WTC11 (cell line): ENCODE results near the gene CD82.

Experiments used
- FOXK1 ChIP-seq: sonication (generic); formaldehyde crosslinking; IDR thresholded peaks from 2 replicates; pipeline ENCODE4 v1.8.0; 2022; ENCODE audit warnings: mild to moderate bottlenecking, moderate library complexity, missing genetic modification reagents
- NR2C2 ChIP-seq: sonication (generic); formaldehyde crosslinking; IDR thresholded peaks from 2 replicates; pipeline ENCODE4 v1.8.0; 2022; ENCODE audit warnings: mild to moderate bottlenecking, missing genetic modification reagents
- RELA ChIP-seq: sonication (generic); formaldehyde crosslinking; IDR thresholded peaks from 2 replicates; pipeline ENCODE4 v1.8.1; 2022; ENCODE audit warnings: missing genetic modification reagents, mild to moderate bottlenecking, borderline replicate concordance
- SMAD3 ChIP-seq: sonication (generic); formaldehyde crosslinking; IDR thresholded peaks from 2 replicates; pipeline ENCODE4 v1.8.0; 2022; ENCODE audit warnings: missing genetic modification reagents, mild to moderate bottlenecking, borderline replicate concordance
- TF ChIP-seq, protein P1 (sequence below): fragments of 200-600 bp; IDR thresholded peaks from 2 replicates; pipeline ENCODE4 v1.8.0; 2022; ENCODE audit warnings: antibody characterized with exemption
- TF ChIP-seq, protein P2 (sequence below): sonication (generic); formaldehyde crosslinking; IDR thresholded peaks from 2 replicates; pipeline ENCODE4 v1.8.1; 2022; ENCODE audit warnings: low read depth, missing genetic modification reagents, borderline replicate concordance
- TF ChIP-seq, protein P3 (sequence below): sonication (generic); formaldehyde crosslinking; IDR thresholded peaks from 2 replicates; pipeline ENCODE4 v1.8.0; 2022; ENCODE audit warnings: mild to moderate bottlenecking, missing genetic modification reagents
- TF ChIP-seq, protein P4 (sequence below): sonication (generic); formaldehyde crosslinking; IDR thresholded peaks from 2 replicates; pipeline ENCODE4 v1.8.0; 2022; ENCODE audit warnings: mild to moderate bottlenecking, missing genetic modification reagents
- TF ChIP-seq, protein P5 (sequence below): sonication (generic); formaldehyde crosslinking; conservative IDR thresholded peaks from 2 replicates; pipeline ENCODE4 v1.8.1; 2022; ENCODE audit warnings: mild to moderate bottlenecking, missing genetic modification reagents
- TF ChIP-seq, protein P6 (sequence below): sonication (generic); formaldehyde crosslinking; IDR thresholded peaks from 2 replicates; pipeline ENCODE4 v1.8.1; 2023; ENCODE audit warnings: mild to moderate bottlenecking, missing genetic modification reagents
- TF ChIP-seq, protein P7 (sequence below): sonication (generic); formaldehyde crosslinking; IDR thresholded peaks from 2 replicates; pipeline ENCODE4 v1.8.0; 2022; ENCODE audit warnings: missing genetic modification reagents

DNA sequence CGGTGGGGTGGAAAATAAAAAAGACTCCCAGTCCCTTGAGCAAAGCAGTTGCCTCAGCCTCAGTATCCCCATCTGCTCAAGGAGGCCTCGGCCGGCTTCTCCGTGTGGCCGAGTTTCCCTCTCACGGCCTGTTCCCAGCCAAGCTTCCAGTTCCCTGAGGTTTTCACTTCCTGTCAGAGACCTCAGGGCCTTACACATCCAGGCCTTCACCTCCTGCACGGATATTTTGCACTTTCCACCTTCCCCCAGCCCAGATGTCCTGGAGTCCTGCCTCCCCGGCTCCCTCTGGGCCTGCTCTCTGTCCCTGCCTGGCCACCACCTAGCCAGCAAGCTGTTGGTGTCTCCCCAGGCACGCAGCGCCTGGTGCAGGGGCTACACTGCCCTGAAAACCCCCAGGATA, 41.1 kb upstream of the CD82 start:
- TF ChIP-seq, protein P1, sequence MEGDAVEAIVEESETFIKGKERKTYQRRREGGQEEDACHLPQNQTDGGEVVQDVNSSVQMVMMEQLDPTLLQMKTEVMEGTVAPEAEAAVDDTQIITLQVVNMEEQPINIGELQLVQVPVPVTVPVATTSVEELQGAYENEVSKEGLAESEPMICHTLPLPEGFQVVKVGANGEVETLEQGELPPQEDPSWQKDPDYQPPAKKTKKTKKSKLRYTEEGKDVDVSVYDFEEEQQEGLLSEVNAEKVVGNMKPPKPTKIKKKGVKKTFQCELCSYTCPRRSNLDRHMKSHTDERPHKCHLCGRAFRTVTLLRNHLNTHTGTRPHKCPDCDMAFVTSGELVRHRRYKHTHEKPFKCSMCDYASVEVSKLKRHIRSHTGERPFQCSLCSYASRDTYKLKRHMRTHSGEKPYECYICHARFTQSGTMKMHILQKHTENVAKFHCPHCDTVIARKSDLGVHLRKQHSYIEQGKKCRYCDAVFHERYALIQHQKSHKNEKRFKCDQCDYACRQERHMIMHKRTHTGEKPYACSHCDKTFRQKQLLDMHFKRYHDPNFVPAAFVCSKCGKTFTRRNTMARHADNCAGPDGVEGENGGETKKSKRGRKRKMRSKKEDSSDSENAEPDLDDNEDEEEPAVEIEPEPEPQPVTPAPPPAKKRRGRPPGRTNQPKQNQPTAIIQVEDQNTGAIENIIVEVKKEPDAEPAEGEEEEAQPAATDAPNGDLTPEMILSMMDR, result no peak
- TF ChIP-seq, protein P2, sequence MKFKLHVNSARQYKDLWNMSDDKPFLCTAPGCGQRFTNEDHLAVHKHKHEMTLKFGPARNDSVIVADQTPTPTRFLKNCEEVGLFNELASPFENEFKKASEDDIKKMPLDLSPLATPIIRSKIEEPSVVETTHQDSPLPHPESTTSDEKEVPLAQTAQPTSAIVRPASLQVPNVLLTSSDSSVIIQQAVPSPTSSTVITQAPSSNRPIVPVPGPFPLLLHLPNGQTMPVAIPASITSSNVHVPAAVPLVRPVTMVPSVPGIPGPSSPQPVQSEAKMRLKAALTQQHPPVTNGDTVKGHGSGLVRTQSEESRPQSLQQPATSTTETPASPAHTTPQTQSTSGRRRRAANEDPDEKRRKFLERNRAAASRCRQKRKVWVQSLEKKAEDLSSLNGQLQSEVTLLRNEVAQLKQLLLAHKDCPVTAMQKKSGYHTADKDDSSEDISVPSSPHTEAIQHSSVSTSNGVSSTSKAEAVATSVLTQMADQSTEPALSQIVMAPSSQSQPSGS (CRISPR knock-in tag), result no peak
- TF ChIP-seq, protein P3, sequence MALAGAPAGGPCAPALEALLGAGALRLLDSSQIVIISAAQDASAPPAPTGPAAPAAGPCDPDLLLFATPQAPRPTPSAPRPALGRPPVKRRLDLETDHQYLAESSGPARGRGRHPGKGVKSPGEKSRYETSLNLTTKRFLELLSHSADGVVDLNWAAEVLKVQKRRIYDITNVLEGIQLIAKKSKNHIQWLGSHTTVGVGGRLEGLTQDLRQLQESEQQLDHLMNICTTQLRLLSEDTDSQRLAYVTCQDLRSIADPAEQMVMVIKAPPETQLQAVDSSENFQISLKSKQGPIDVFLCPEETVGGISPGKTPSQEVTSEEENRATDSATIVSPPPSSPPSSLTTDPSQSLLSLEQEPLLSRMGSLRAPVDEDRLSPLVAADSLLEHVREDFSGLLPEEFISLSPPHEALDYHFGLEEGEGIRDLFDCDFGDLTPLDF (CRISPR knock-in tag), result no peak
- TF ChIP-seq, protein P4, sequence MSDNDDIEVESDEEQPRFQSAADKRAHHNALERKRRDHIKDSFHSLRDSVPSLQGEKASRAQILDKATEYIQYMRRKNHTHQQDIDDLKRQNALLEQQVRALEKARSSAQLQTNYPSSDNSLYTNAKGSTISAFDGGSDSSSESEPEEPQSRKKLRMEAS, result no peak
- TF ChIP-seq RELA (CRISPR knock-in tag) (no peak), NR2C2 (no peak), SMAD3 (CRISPR knock-in tag) (no peak), FOXK1 (no peak)
- TF ChIP-seq, protein P5, sequence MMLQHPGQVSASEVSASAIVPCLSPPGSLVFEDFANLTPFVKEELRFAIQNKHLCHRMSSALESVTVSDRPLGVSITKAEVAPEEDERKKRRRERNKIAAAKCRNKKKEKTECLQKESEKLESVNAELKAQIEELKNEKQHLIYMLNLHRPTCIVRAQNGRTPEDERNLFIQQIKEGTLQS (CRISPR knock-in tag), result no peak
- TF ChIP-seq, protein P6, sequence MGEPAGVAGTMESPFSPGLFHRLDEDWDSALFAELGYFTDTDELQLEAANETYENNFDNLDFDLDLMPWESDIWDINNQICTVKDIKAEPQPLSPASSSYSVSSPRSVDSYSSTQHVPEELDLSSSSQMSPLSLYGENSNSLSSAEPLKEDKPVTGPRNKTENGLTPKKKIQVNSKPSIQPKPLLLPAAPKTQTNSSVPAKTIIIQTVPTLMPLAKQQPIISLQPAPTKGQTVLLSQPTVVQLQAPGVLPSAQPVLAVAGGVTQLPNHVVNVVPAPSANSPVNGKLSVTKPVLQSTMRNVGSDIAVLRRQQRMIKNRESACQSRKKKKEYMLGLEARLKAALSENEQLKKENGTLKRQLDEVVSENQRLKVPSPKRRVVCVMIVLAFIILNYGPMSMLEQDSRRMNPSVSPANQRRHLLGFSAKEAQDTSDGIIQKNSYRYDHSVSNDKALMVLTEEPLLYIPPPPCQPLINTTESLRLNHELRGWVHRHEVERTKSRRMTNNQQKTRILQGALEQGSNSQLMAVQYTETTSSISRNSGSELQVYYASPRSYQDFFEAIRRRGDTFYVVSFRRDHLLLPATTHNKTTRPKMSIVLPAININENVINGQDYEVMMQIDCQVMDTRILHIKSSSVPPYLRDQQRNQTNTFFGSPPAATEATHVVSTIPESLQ (CRISPR knock-in tag), result no peak
- TF ChIP-seq, protein P7, sequence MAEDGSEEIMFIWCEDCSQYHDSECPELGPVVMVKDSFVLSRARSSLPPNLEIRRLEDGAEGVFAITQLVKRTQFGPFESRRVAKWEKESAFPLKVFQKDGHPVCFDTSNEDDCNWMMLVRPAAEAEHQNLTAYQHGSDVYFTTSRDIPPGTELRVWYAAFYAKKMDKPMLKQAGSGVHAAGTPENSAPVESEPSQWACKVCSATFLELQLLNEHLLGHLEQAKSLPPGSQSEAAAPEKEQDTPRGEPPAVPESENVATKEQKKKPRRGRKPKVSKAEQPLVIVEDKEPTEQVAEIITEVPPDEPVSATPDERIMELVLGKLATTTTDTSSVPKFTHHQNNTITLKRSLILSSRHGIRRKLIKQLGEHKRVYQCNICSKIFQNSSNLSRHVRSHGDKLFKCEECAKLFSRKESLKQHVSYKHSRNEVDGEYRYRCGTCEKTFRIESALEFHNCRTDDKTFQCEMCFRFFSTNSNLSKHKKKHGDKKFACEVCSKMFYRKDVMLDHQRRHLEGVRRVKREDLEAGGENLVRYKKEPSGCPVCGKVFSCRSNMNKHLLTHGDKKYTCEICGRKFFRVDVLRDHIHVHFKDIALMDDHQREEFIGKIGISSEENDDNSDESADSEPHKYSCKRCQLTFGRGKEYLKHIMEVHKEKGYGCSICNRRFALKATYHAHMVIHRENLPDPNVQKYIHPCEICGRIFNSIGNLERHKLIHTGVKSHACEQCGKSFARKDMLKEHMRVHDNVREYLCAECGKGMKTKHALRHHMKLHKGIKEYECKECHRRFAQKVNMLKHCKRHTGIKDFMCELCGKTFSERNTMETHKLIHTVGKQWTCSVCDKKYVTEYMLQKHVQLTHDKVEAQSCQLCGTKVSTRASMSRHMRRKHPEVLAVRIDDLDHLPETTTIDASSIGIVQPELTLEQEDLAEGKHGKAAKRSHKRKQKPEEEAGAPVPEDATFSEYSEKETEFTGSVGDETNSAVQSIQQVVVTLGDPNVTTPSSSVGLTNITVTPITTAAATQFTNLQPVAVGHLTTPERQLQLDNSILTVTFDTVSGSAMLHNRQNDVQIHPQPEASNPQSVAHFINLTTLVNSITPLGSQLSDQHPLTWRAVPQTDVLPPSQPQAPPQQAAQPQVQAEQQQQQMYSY (CRISPR knock-in tag), result no peak
